Skeletal muscle satellite cell (primary cell): ENCODE data around the gene ADCY2.

Experiments used
- H3K27me3 ChIP-seq: 2 replicates; pipeline ENCODE4 v1.7.0; 2013; ENCODE audit warnings: low read length; ENCODE audit not compliant: control insufficient read depth, insufficient read depth
- H3K36me3 ChIP-seq: 2 replicates; pipeline ENCODE4 v1.7.0; 2013; ENCODE audit warnings: mild to moderate bottlenecking, control low read depth, low read length; ENCODE audit not compliant: insufficient read depth
- H3K4me1 ChIP-seq: 2 replicates; pipeline ENCODE4 v1.7.0; 2013; ENCODE audit warnings: low read length; ENCODE audit not compliant: control insufficient read depth, insufficient read depth
- H3K4me2 ChIP-seq: 2 replicates; pipeline ENCODE4 v1.7.0; 2013; ENCODE audit warnings: mild to moderate bottlenecking, low read length
- H3K4me3 ChIP-seq: 2 replicates; pipeline ENCODE4 v1.7.0; 2013; ENCODE audit warnings: low read length
- H3K9ac ChIP-seq: 2 replicates; pipeline ENCODE4 v1.7.0; 2013; ENCODE audit warnings: mild to moderate bottlenecking, low read depth, low read length, moderate library complexity
- H3K9me3 ChIP-seq: replicated peaks from 2 replicates; pipeline ENCODE4 v1.7.0; 2013; ENCODE audit warnings: mild to moderate bottlenecking, control low read depth, low read length

The ADCY2 gene

GRCh38 chr5:7714119-7714518 is 318.2 kb downstream of the ADCY2 start:
- Histone ChIP-seq H3K4me3 (no peak overlapping the region), H3K9ac (no peak overlapping the region), H3K27me3 (no peaks in the 10 kb centered on the region), H3K4me2 (no peak overlapping the region), H3K9me3 (no peaks in the 10 kb centered on the region), H3K36me3 (no peaks in the 10 kb centered on the region), H3K4me1 (no peaks in the 10 kb centered on the region)

- no peak overlapping the region for H3K9ac ChIP-seq
- no peaks in the 10 kb centered on the region for H3K9me3 ChIP-seq
- no peaks in the 10 kb centered on the region for H3K4me1 ChIP-seq
- no peaks in the 10 kb centered on the region for H3K36me3 ChIP-seq
- no peak overlapping the region for H3K4me2 ChIP-seq
- no peak overlapping the region for H3K4me3 ChIP-seq
- no peaks in the 10 kb centered on the region for H3K27me3 ChIP-seq
Measured at GRCh38 chr5:7714697-7715096, 318.8 kb downstream of the ADCY2 start.

DNA sequence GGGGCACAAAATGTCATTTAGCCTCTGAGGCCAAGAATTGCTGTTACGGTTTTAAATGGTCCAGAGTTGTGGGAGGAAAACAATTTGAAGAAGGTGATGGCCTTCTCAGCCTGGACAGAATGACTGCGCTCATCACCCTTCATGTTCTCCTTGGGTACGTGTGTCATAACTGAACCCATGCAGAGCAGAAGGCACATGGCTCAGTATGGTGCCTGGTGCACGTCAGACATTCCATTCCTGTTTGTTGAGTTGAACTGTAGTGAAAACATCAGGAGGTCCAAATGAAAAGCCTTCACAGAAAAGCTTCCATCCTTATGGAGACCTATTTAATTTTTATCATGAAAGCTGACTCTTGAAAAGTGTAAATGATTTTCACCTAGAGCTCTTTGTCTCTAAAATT is 321.8 kb downstream of the ADCY2 start:
- Histone ChIP-seq H3K4me1 (no peaks in the 10 kb centered on the region), H3K4me3 (no peak overlapping the region), H3K27me3 (no peaks in the 10 kb centered on the region), H3K9ac (no peak overlapping the region), H3K9me3 (no peaks in the 10 kb centered on the region), H3K4me2 (no peak overlapping the region), H3K36me3 (no peaks in the 10 kb centered on the region)

GRCh38 chr5:7728076-7728475 is 332.1 kb downstream of the ADCY2 start:
- H3K27me3 ChIP-seq: no peaks in the 10 kb centered on the region
- H3K4me1 ChIP-seq: no peaks in the 10 kb centered on the region
- H3K4me2 ChIP-seq: no peak overlapping the region
- no peaks in the 10 kb centered on the region for H3K9me3 ChIP-seq
- H3K4me3 ChIP-seq: no peak overlapping the region
- no peaks in the 10 kb centered on the region for H3K36me3 ChIP-seq
- no peak overlapping the region for H3K9ac ChIP-seq

DNA sequence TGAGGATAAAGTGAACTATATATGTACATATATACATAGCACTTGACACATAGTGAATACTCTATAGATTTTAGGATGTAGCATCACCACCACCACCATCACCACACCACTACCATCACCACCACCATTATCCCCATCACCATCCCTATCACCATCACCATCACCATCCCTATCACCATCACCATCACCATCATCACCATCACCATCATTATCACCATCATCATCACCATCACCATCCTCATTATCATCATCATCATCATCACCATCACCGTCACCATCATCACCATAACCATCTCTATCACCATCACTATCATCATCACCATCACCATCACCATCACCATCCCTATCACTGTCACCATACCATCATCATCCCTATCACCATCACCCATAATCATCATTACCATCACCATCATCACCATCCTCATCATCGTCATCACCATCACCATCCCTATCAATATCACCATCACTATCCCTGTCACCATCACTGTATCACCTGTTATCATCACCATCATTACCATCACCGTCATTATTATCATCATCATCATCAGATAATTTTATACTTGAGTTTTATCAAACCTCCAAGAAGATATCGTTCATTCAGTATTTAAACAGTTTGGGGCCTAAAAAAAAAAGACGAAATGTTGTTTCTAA is 345.6 kb downstream of the ADCY2 start:
- Histone ChIP-seq H3K4me2 (no peak overlapping the region), H3K9me3 (no peaks in the 10 kb centered on the region), H3K36me3 (no peaks in the 10 kb centered on the region), H3K9ac (no peak overlapping the region), H3K27me3 (no peaks in the 10 kb centered on the region), H3K4me3 (no peak overlapping the region), H3K4me1 (no peaks in the 10 kb centered on the region)

DNA sequence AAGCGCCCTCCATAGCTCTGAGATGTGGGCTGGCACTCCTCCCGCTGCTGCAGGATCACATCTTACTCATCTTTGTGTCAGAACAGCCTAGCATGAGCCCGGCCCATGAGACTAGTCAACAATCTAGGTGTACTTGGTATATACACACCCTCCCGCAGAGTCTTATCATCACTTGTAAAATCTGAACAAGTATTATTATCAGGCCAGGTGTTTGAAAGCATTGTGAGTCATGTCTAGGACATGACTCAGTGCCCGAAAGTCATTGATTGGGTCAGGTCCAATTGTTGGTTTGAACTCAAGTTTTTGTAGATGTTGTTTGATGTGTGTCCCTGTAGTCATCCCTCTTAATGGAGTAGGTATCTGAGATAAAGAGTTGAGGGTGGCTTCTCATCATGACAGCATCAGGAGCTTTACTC is 346.3 kb downstream of the ADCY2 start:
- Histone ChIP-seq H3K4me3 (no peak overlapping the region), H3K9me3 (no peaks in the 10 kb centered on the region), H3K27me3 (no peaks in the 10 kb centered on the region), H3K9ac (no peak overlapping the region), H3K4me2 (no peak overlapping the region), H3K4me1 (no peaks in the 10 kb centered on the region), H3K36me3 (no peaks in the 10 kb centered on the region)

DNA sequence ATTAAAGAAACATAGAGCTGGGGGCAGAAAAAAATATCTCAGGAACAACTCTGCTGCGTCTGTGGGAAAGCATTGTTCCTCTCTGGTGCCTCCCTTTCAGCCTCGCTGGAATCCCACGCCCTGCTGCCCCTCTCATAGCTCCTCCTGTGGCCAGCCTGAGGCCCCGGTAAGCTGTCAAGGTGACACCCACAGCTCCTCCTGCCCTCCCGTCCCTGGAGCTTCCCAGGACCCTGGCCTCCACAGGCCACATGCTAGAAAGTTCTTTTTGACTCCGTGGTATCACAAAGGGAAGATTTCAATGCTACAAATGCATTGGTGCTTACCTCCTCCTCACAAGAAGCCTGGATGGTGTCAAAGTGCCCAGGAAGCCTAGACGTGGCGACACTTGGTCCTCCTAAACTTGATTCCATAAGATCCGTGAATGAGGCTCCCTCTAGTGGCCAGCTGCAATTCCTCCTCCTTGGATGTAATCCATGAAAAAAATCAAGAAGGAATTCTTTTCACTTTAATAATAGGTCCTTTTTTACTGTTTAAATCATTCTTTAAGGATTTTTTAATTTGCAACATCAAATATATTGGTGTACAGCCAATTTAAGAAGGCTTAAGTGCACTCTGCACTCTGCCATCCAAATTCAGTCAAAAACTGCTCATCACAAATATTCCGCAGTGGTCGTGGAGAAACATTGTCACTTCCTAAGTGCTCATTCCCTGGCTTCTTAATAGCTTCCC is 350.1 kb downstream of the ADCY2 start:
- Histone ChIP-seq H3K4me1 (no peaks in the 10 kb centered on the region), H3K4me2 (no peak overlapping the region), H3K9me3 (no peaks in the 10 kb centered on the region), H3K4me3 (no peak overlapping the region), H3K36me3 (no peaks in the 10 kb centered on the region), H3K27me3 (no peaks in the 10 kb centered on the region), H3K9ac (no peak overlapping the region)

- H3K9ac ChIP-seq: no peak overlapping the region
- no peak overlapping the region for H3K4me3 ChIP-seq
- H3K36me3 ChIP-seq: no peaks in the 10 kb centered on the region
- no peaks in the 10 kb centered on the region for H3K4me1 ChIP-seq
- H3K4me2 ChIP-seq: no peak overlapping the region
- H3K9me3 ChIP-seq: no peaks in the 10 kb centered on the region
- no peaks in the 10 kb centered on the region for H3K27me3 ChIP-seq
Measured at GRCh38 chr5:7747728-7748127, 351.8 kb downstream of the ADCY2 start.

DNA sequence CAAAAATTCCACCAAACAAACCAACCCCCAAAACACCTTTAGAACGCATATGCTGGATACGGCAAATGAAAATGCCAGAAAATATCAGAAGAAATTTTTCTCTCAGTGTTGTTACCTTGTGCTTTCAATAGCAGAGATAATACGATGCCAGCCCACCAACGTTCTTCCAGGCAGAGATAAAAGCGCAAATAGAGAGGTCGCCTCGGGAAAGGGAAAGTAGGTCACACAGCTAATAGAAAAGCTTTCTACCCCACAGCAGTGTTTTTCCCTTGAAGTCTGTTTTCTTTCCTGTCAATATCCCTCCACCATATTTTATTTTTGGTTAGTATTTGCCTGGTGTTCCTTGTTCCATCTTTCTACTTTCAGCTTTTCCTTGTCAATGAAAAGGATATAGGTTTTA is 353.7 kb downstream of the ADCY2 start:
- H3K27me3 ChIP-seq: no peaks in the 10 kb centered on the region
- no peak overlapping the region for H3K4me2 ChIP-seq
- H3K9me3 ChIP-seq: no peaks in the 10 kb centered on the region
- H3K9ac ChIP-seq: no peak overlapping the region
- no peaks in the 10 kb centered on the region for H3K36me3 ChIP-seq
- H3K4me1 ChIP-seq: no peaks in the 10 kb centered on the region
- H3K4me3 ChIP-seq: no peak overlapping the region

- no peak overlapping the region for H3K9ac ChIP-seq
- H3K27me3 ChIP-seq: no peaks in the 10 kb centered on the region
- no peak overlapping the region for H3K4me3 ChIP-seq
- no peaks in the 10 kb centered on the region for H3K9me3 ChIP-seq
- no peaks in the 10 kb centered on the region for H3K36me3 ChIP-seq
- no peak overlapping the region for H3K4me2 ChIP-seq
- no peaks in the 10 kb centered on the region for H3K4me1 ChIP-seq
Measured at GRCh38 chr5:7751874-7752273, 355.9 kb downstream of the ADCY2 start.

GRCh38 chr5:7753181-7753580 is 357.2 kb downstream of the ADCY2 start:
- Histone ChIP-seq H3K4me3 (no peak overlapping the region), H3K27me3 (no peaks in the 10 kb centered on the region), H3K9ac (no peak overlapping the region), H3K36me3 (no peaks in the 10 kb centered on the region), H3K9me3 (no peaks in the 10 kb centered on the region), H3K4me2 (no peak overlapping the region), H3K4me1 (no peaks in the 10 kb centered on the region)

GRCh38 chr5:7753596-7753995 is 357.7 kb downstream of the ADCY2 start:
- H3K4me1 ChIP-seq: no peaks in the 10 kb centered on the region
- H3K4me2 ChIP-seq: no peak overlapping the region
- H3K9ac ChIP-seq: no peak overlapping the region
- no peaks in the 10 kb centered on the region for H3K36me3 ChIP-seq
- no peaks in the 10 kb centered on the region for H3K9me3 ChIP-seq
- no peak overlapping the region for H3K4me3 ChIP-seq
- no peaks in the 10 kb centered on the region for H3K27me3 ChIP-seq
